Mammary epithelial cell (primary cell): ENCODE data around the gene CTDNEP1.

Experiments used
- EZH2 ChIP-seq: IDR thresholded peaks from 2 replicates; pipeline ENCODE4 v1.6.1; 2012; ENCODE audit warnings: low read length, inconsistent platforms, borderline replicate concordance
- TF ChIP-seq, protein P1 (sequence below), 2 donors: IDR thresholded peaks in 1 of 2; conservative IDR thresholded peaks in 1 of 2; 2 replicates each; pipeline ENCODE4 v1.5.1; 2011 to 2012; ENCODE audit warnings: inconsistent platforms in 2 of 2, low read length in 2 of 2, mild to moderate bottlenecking in 2 of 2, control low read depth in 1 of 2, low read depth in 1 of 2; ENCODE audit not compliant: insufficient read depth in 1 of 2; ENCODE audit errors: extremely low read depth in 1 of 2

GRCh38 chr17:7211491-7212273, 39.9 kb downstream of the CTDNEP1 start:
- TF ChIP-seq, protein P1, sequence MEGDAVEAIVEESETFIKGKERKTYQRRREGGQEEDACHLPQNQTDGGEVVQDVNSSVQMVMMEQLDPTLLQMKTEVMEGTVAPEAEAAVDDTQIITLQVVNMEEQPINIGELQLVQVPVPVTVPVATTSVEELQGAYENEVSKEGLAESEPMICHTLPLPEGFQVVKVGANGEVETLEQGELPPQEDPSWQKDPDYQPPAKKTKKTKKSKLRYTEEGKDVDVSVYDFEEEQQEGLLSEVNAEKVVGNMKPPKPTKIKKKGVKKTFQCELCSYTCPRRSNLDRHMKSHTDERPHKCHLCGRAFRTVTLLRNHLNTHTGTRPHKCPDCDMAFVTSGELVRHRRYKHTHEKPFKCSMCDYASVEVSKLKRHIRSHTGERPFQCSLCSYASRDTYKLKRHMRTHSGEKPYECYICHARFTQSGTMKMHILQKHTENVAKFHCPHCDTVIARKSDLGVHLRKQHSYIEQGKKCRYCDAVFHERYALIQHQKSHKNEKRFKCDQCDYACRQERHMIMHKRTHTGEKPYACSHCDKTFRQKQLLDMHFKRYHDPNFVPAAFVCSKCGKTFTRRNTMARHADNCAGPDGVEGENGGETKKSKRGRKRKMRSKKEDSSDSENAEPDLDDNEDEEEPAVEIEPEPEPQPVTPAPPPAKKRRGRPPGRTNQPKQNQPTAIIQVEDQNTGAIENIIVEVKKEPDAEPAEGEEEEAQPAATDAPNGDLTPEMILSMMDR (conservative IDR thresholded peaks at IDR 0.05 in 1 of 2, IDR thresholded peaks at IDR 0.05 in 1 of 2; ENCODE audit: extremely low read depth in 1 of 2, insufficient read depth in 1 of 2, low read depth in 1 of 2, low read length in 2 of 2) = no peak
- TF ChIP-seq EZH2 = no peak
